Suprapubic skin (tissue), 4 donors: ENCODE results near the gene MUC20. TPM values are rescaled to one million over a fixed set of nuclear protein-coding genes. Genes with fewer than 3 reads are reported as not detected.

Experiments
- DNase-seq, 2 donors: peaks; one replicate each; pipeline ENCODE4 v3.0.0-alpha.2; 2019; ENCODE audit warnings: low spot score in 2 of 2
- H3K27ac ChIP-seq: fragments of 200-600 bp; sonication (generic); one replicate; pipeline ENCODE4 v1.5.1; 2019
- H3K27me3 ChIP-seq: fragments of 200-600 bp; sonication (generic); one replicate; pipeline ENCODE4 v1.5.1; 2019
- H3K36me3 ChIP-seq: fragments of 200-600 bp; sonication (generic); one replicate; pipeline ENCODE4 v1.5.1; 2019
- H3K4me1 ChIP-seq: fragments of 200-600 bp; sonication (generic); one replicate; pipeline ENCODE4 v1.5.1; 2019
- H3K4me3 ChIP-seq: fragments of 200-600 bp; sonication (generic); one replicate; pipeline ENCODE4 v1.5.1; 2019; ENCODE audit warnings: mild to moderate bottlenecking
- H3K9me3 ChIP-seq: fragments of 200-600 bp; sonication (generic); one replicate; pipeline ENCODE4 v1.5.1; 2019
- CTCF ChIP-seq, 2 donors: fragments of 200-600 bp in 1 of 2; fragments of 450-650 bp in 1 of 2; sonication (generic) in 1 of 2; IDR thresholded peaks; one replicate each; pipeline ENCODE4 v1.5.1; 2016 to 2019; ENCODE audit warnings: antibody characterized with exemption in 2 of 2, mild to moderate bottlenecking in 1 of 2, moderate library complexity in 1 of 2
- EP300 ChIP-seq: sonication (generic); formaldehyde crosslinking; IDR thresholded peaks from one replicate; pipeline ENCODE4 v1.6.1; 2017; ENCODE audit warnings: antibody characterized with exemption
- POLR2A ChIP-seq, 2 donors: fragments of 450-650 bp; IDR thresholded peaks; one replicate each; pipeline ENCODE4 v1.6.1; 2017; ENCODE audit warnings: antibody characterized with exemption in 2 of 2, mild to moderate bottlenecking in 2 of 2, moderate library complexity in 2 of 2
- POLR2AphosphoS5 ChIP-seq, 3 donors: sonication (generic); formaldehyde crosslinking; IDR thresholded peaks; one replicate each; pipeline ENCODE4 v1.6.1; 2017; ENCODE audit warnings: antibody characterized with exemption in 3 of 3
- WGBS: methylation state at CpG from one replicate; pipeline ENCODE4 v1.1.5; 2018; 5-methylcytosine and 5-hydroxymethylcytosine counted together
- total RNA-seq, 4 donors: library from RNA; depleted of rRNA; stranded (reverse); fragments of >200 nt; gene quantifications; one replicate each; pipeline ENCODE4 v1.1.0, GENCODE V29; 2016

The MUC20 gene
- total RNA-seq, 4 donors from 2014 or later = 0.26 to 53.4 (median 2.8) TPM

DNA sequence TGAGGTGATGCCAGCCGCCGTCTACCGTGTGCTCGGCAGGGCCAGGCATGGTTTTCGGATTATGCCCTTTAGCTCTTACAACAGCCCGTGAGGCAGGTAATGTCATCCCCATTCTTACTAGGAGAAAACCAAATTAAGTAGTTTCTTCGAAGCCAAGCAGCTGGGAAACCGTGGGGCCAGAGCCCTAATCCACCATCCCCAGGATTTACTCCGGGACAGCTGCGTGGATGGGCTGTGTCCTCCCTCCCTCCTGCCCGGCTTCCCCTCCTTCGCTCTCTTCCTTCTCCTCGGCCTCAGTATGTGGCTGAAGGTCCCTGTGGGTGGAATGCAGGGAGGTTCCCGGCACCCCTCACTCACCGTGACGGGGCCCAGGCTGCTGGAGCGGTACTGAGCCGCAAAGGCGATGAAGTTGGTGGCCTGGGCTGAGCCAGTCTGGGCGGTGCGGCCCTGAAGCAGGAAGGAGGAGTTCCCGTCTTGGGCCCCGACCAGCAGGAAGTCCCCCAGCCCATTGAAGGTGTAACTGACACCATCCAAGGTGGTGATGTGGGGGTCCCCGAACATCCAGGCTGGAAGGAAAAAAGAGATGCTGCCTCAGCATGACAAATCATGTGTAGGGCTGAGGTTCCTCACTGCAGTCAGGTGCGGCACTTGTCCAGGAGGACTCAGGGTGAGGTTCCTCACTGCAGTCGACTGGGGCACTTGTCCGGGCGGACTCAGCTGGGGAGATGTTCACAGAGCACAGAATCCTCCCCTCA lies 42.5 kb downstream of the MUC20 start:
- WGBS = 88% methylated on average over 12 of the region's 28 CpGs
- peaks cover 45% of the 10 kb centered on the region for H3K27me3 ChIP-seq

DNA sequence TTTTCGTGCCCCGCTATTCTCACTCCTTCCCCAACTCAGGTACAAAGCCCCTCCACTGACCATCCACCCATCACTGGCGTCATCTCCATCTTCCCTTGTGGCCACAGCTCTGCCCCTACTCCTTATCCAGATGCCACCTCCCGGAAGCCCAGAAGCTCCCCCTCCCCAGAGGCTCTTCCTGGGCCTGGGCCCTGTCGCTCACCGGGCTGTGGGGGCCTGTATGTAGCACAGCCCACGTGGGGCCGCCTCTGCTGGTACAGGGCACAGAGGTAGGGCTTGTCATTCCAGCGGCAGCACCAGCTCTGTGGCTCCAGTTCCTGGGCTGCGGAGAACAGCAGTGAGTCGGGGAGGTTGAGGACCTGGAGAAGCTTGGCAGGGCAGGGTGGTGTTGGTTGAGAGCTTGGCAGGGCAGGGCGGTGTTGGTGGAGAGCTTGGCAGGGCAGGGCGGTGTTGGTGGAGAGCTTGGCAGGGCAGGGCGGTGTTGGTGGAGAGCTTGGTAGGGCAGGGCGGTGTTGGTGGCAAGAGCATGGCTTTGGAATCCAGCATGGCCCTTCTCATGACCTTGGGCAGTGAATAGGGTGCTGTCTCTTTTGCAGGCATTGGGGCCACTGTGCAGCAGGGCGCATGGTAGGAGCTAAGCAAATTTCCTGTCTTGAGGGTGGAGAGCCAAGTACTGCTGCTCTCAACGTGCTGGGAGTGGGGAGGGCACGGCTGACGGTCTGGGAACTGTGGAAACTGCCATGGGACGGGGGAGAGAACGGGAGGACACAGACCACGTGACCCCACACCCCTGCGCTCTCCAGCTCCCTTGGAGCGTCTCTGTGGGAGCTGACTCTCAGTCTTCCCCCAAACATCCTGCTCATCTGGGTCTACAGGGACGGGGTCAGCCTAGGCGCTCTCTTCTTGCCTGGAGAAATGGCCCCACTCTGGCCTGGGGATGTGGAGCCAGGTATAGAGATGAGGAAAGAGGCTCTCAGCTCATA lies 43.4 kb downstream of the MUC20 start:
- Histone ChIP-seq H3K27me3 (peaks cover 40% of the 10 kb centered on the region), H3K4me3 (no peak overlapping the region), H3K4me1 (no peaks in the 10 kb centered on the region), H3K27ac (no peak overlapping the region), H3K9me3 (no peaks in the 10 kb centered on the region), H3K36me3 (no peaks in the 10 kb centered on the region)
- peak in 1 of 2 donors; percentile 57 for DNase-seq
- WGBS = 84% methylated on average over 25 of the region's 26 CpGs
- TF ChIP-seq POLR2A (IDR thresholded peaks at IDR 0.05) (no peak), EP300 (no peak), CTCF (IDR thresholded peaks at IDR 0.05) (no peak), POLR2AphosphoS5 (IDR thresholded peaks at IDR 0.05) (no peak)

More for the DNA sequence above, 42.5 kb downstream of the MUC20 start:
- no peak overlapping the region for H3K27ac ChIP-seq
- no peaks in the 10 kb centered on the region for H3K4me1 ChIP-seq
- no peaks in the 10 kb centered on the region for H3K36me3 ChIP-seq
- H3K9me3 ChIP-seq = no peaks in the 10 kb centered on the region
- TF ChIP-seq EP300 (no peak), CTCF (IDR thresholded peaks at IDR 0.05) (no peak), POLR2AphosphoS5 (IDR thresholded peaks at IDR 0.05) (no peak), POLR2A (IDR thresholded peaks at IDR 0.05) (no peak)
- peak in 1 of 2 donors; percentile 49 for DNase-seq
- no peak overlapping the region for H3K4me3 ChIP-seq

- no peaks in the 10 kb centered on the region for H3K36me3 ChIP-seq
- H3K4me1 ChIP-seq = no peaks in the 10 kb centered on the region
- WGBS = 94% methylated on average over 13 of the region's 28 CpGs
- peaks cover 38% of the 10 kb centered on the region for H3K27me3 ChIP-seq
- peak in 1 of 2 donors; percentile 65 for DNase-seq
- no peaks in the 10 kb centered on the region for H3K9me3 ChIP-seq
- no peak for TF ChIP-seq POLR2AphosphoS5 (IDR thresholded peaks at IDR 0.05)
- TF ChIP-seq POLR2A (IDR thresholded peaks at IDR 0.05) = no peak
- TF ChIP-seq EP300 = no peak
- no peak for TF ChIP-seq CTCF (IDR thresholded peaks at IDR 0.05)
- H3K4me3 ChIP-seq = no peak overlapping the region
- H3K27ac ChIP-seq = no peak overlapping the region
Observed at GRCh38 chr3:195764961-195765706, 44.4 kb downstream of the MUC20 start.

- no peak overlapping the region for H3K4me3 ChIP-seq
- no peak overlapping the region for H3K27ac ChIP-seq
- no peaks in the 10 kb centered on the region for H3K4me1 ChIP-seq
- WGBS = 97% methylated on average over 12 of the region's 14 CpGs
- peaks cover 27% of the 10 kb centered on the region for H3K27me3 ChIP-seq
- H3K36me3 ChIP-seq = no peaks in the 10 kb centered on the region
- peak in 1 of 2 donors; percentile 70 for DNase-seq
- no peaks in the 10 kb centered on the region for H3K9me3 ChIP-seq
- TF ChIP-seq POLR2AphosphoS5 (IDR thresholded peaks at IDR 0.05) (no peak), CTCF (IDR thresholded peaks at IDR 0.05) (no peak), EP300 (no peak), POLR2A (IDR thresholded peaks at IDR 0.05) (no peak)
Observed at GRCh38 chr3:195766671-195767070, 45.9 kb downstream of the MUC20 start.
